Measurements from ENCODE around the gene PRAMEF20.
"Not testable (repeated sequence)": the region's sequence is repeated elsewhere in the genome, so short reads cannot be mapped to it uniquely, and the experiment has no call there.

The PRAMEF20 gene

GRCh38 chr1:13410150-13410549, at the start of gene PRAMEF20:
TSS of gene PRAMEF20 (plus strand) at chr1:13410450. CDS start at chr1:13416355, 5,905 bp downstream.
- H3K4me3 ChIP-seq (ENCODE audit: low read depth, low read length); H3K36me3 ChIP-seq (ENCODE audit: control insufficient read depth in 2 of 2, insufficient read depth in 1 of 2, low read length in 2 of 2); POLR2A ChIA-PET; H3K27ac ChIP-seq (ENCODE audit: extremely low read depth, low read depth, low read length); H3K4me1 ChIP-seq (ENCODE audit: control insufficient read depth, insufficient read depth, low read length); H3K9me3 ChIP-seq (ENCODE audit: control insufficient read depth, insufficient read depth, low read depth, low read length): not testable (repeated sequence)
- CTCF ChIA-PET: interaction anchor here (0.7 kb wide), 1 partner anchor 86 kb away, joined by 3 read pairs; no protein-coding TSS in a partner anchor

- H3K36me3 ChIP-seq (ENCODE audit: control insufficient read depth in 2 of 2, insufficient read depth in 1 of 2, low read length in 2 of 2); H3K4me1 ChIP-seq (ENCODE audit: control insufficient read depth, insufficient read depth, low read length); CTCF ChIA-PET; H3K27ac ChIP-seq (ENCODE audit: extremely low read depth, low read depth, low read length); H3K9me3 ChIP-seq (ENCODE audit: control insufficient read depth, insufficient read depth, low read depth, low read length); H3K4me3 ChIP-seq (ENCODE audit: low read depth, low read length); POLR2A ChIA-PET: not testable (repeated sequence)
Measured at GRCh38 chr1:13362364-13362763, 47.9 kb upstream of the PRAMEF20 start.

- H3K4me1 ChIP-seq (ENCODE audit: control insufficient read depth, insufficient read depth, low read length); CTCF ChIA-PET; H3K36me3 ChIP-seq (ENCODE audit: control insufficient read depth in 2 of 2, insufficient read depth in 1 of 2, low read length in 2 of 2); H3K27ac ChIP-seq (ENCODE audit: extremely low read depth, low read depth, low read length); H3K9me3 ChIP-seq (ENCODE audit: control insufficient read depth, insufficient read depth, low read depth, low read length); H3K4me3 ChIP-seq (ENCODE audit: low read depth, low read length); POLR2A ChIA-PET: not testable (repeated sequence)
Measured at GRCh38 chr1:13364928-13365327, 45.3 kb upstream of the PRAMEF20 start.

GRCh38 chr1:13366536-13366935, 43.7 kb upstream of the PRAMEF20 start:
- POLR2A ChIA-PET; H3K36me3 ChIP-seq (ENCODE audit: control insufficient read depth in 2 of 2, insufficient read depth in 1 of 2, low read length in 2 of 2); H3K4me3 ChIP-seq (ENCODE audit: low read depth, low read length); H3K4me1 ChIP-seq (ENCODE audit: control insufficient read depth, insufficient read depth, low read length); H3K9me3 ChIP-seq (ENCODE audit: control insufficient read depth, insufficient read depth, low read depth, low read length); H3K27ac ChIP-seq (ENCODE audit: extremely low read depth, low read depth, low read length); CTCF ChIA-PET: not testable (repeated sequence)

GRCh38 chr1:13368544-13368943, 41.7 kb upstream of the PRAMEF20 start:
- CTCF ChIA-PET; H3K36me3 ChIP-seq (ENCODE audit: control insufficient read depth in 2 of 2, insufficient read depth in 1 of 2, low read length in 2 of 2); POLR2A ChIA-PET; H3K4me1 ChIP-seq (ENCODE audit: control insufficient read depth, insufficient read depth, low read length); H3K4me3 ChIP-seq (ENCODE audit: low read depth, low read length); H3K27ac ChIP-seq (ENCODE audit: extremely low read depth, low read depth, low read length); H3K9me3 ChIP-seq (ENCODE audit: control insufficient read depth, insufficient read depth, low read depth, low read length): not testable (repeated sequence)

GRCh38 chr1:13378983-13379382, 31.3 kb upstream of the PRAMEF20 start:
- H3K27ac ChIP-seq (ENCODE audit: extremely low read depth, low read depth, low read length); CTCF ChIA-PET; H3K9me3 ChIP-seq (ENCODE audit: control insufficient read depth, insufficient read depth, low read depth, low read length); H3K36me3 ChIP-seq (ENCODE audit: control insufficient read depth in 2 of 2, insufficient read depth in 1 of 2, low read length in 2 of 2); H3K4me3 ChIP-seq (ENCODE audit: low read depth, low read length); POLR2A ChIA-PET; H3K4me1 ChIP-seq (ENCODE audit: control insufficient read depth, insufficient read depth, low read length): not testable (repeated sequence)

- H3K4me3 ChIP-seq (ENCODE audit: low read depth, low read length); H3K36me3 ChIP-seq (ENCODE audit: control insufficient read depth in 2 of 2, insufficient read depth in 1 of 2, low read length in 2 of 2); POLR2A ChIA-PET; CTCF ChIA-PET; H3K9me3 ChIP-seq (ENCODE audit: control insufficient read depth, insufficient read depth, low read depth, low read length); H3K27ac ChIP-seq (ENCODE audit: extremely low read depth, low read depth, low read length); H3K4me1 ChIP-seq (ENCODE audit: control insufficient read depth, insufficient read depth, low read length): not testable (repeated sequence)
Measured at GRCh38 chr1:13380380-13380779, 29.9 kb upstream of the PRAMEF20 start.

- H3K4me1 ChIP-seq (ENCODE audit: control insufficient read depth, insufficient read depth, low read length); H3K27ac ChIP-seq (ENCODE audit: extremely low read depth, low read depth, low read length); H3K36me3 ChIP-seq (ENCODE audit: control insufficient read depth in 2 of 2, insufficient read depth in 1 of 2, low read length in 2 of 2); H3K9me3 ChIP-seq (ENCODE audit: control insufficient read depth, insufficient read depth, low read depth, low read length); POLR2A ChIA-PET; CTCF ChIA-PET; H3K4me3 ChIP-seq (ENCODE audit: low read depth, low read length): not testable (repeated sequence)
Measured at GRCh38 chr1:13389332-13389731, 20.9 kb upstream of the PRAMEF20 start, which contains the start of gene PRAMEF17. TSS of gene PRAMEF17 (plus strand) at chr1:13389632. CDS start at chr1:13389658, 26 bp downstream.

- H3K36me3 ChIP-seq (ENCODE audit: control insufficient read depth in 2 of 2, insufficient read depth in 1 of 2, low read length in 2 of 2); H3K4me1 ChIP-seq (ENCODE audit: control insufficient read depth, insufficient read depth, low read length); H3K27ac ChIP-seq (ENCODE audit: extremely low read depth, low read depth, low read length); H3K4me3 ChIP-seq (ENCODE audit: low read depth, low read length); H3K9me3 ChIP-seq (ENCODE audit: control insufficient read depth, insufficient read depth, low read depth, low read length); CTCF ChIA-PET; POLR2A ChIA-PET: not testable (repeated sequence)
Measured at GRCh38 chr1:13393004-13393403, 17.2 kb upstream of the PRAMEF20 start.

- not testable (repeated sequence) for H3K9me3 ChIP-seq (ENCODE audit: control insufficient read depth, insufficient read depth, low read depth, low read length); H3K4me1 ChIP-seq (ENCODE audit: control insufficient read depth, insufficient read depth, low read length)
Measured at GRCh38 chr1:13394761-13395160, 15.5 kb upstream of the PRAMEF20 start.

GRCh38 chr1:13395311-13395710, 14.9 kb upstream of the PRAMEF20 start:
- POLR2A ChIA-PET; H3K9me3 ChIP-seq (ENCODE audit: control insufficient read depth, insufficient read depth, low read depth, low read length); H3K4me1 ChIP-seq (ENCODE audit: control insufficient read depth, insufficient read depth, low read length); CTCF ChIA-PET; H3K27ac ChIP-seq (ENCODE audit: extremely low read depth, low read depth, low read length); H3K4me3 ChIP-seq (ENCODE audit: low read depth, low read length); H3K36me3 ChIP-seq (ENCODE audit: control insufficient read depth in 2 of 2, insufficient read depth in 1 of 2, low read length in 2 of 2): not testable (repeated sequence)

More at GRCh38 chr1:13394761-13395160, 15.5 kb upstream of the PRAMEF20 start:
- POLR2A ChIA-PET; H3K36me3 ChIP-seq (ENCODE audit: control insufficient read depth in 2 of 2, insufficient read depth in 1 of 2, low read length in 2 of 2); H3K27ac ChIP-seq (ENCODE audit: extremely low read depth, low read depth, low read length); H3K4me3 ChIP-seq (ENCODE audit: low read depth, low read length); CTCF ChIA-PET: not testable (repeated sequence)

Measured in HEK293 (cell line).